Sciatic nerve (tissue), 2 donors: ENCODE data around the gene ASCC3. TPM values are rescaled to one million over a fixed set of nuclear protein-coding genes. Genes with fewer than 3 reads are reported as not detected.

Experiments used
- ATAC-seq: fragments of 200-7000 bp; cut with Tn5 transposase; one replicate; pipeline ENCODE4 v1.9.1; 2020; ENCODE audit warnings: mild to moderate bottlenecking, moderate library complexity
- DNase-seq: peaks from one replicate; pipeline ENCODE4 v3.0.0-alpha.2; 2020; ENCODE audit warnings: low spot score
- intact Hi-C: fragments of 100-400 bp; cut with DNase I; formaldehyde crosslinking; loops from one replicate; pipeline ENCODE4 v1.14.2; 2022
- total RNA-seq: library from RNA; stranded (reverse); fragmentation: NEBNext Ultra II Directional; extraction: Animal tissue kit (Norgen Biotek cat#: 25700); gene quantifications from one replicate; pipeline ENCODE4 v1.2.1, GENCODE V29; 2021
- donor health status: DM: no; HTN: no; CAD: no.
- donor health status: DM: no; HTN: no; CAD: no.

Gene ASCC3
- total RNA-seq, 1 donor from 2014 or later: 36.9 TPM

- intact Hi-C loops: no loop called here
- ATAC-seq: no peak
Measured at GRCh38 chr6:100620085-100620840, 260.9 kb downstream of the ASCC3 start.

DNA sequence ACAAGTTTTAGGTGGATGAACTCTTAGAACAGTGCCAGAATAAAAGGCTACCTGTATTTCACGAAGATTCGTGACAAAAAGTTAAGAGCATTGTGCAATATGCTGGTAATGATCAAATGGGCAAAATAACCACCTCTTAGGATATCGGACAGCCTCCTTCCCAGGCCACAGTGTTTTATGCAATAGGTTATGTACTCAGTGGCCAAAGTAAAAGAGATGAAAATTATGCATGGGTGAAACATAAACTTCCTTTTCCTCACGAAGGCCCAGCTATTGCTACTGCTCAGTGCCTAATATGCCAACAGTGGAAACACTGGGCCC lies 262.8 kb downstream of the ASCC3 start:
- ATAC-seq (no peak), DNase-seq (no peak)
- intact Hi-C loops: no loop called here

More at GRCh38 chr6:100620085-100620840, 260.9 kb downstream of the ASCC3 start:
- no peak for DNase-seq

GRCh38 chr6:100617633-100618350 lies 263.3 kb downstream of the ASCC3 start:
- DNase-seq (no peak), ATAC-seq (no peak)
- intact Hi-C loops: no loop called here

- intact Hi-C loops: no loop called here
- ATAC-seq (no peak), DNase-seq (no peak)
Measured at GRCh38 chr6:100614933-100615332, 266.2 kb downstream of the ASCC3 start.

GRCh38 chr6:100614386-100614785 lies 266.7 kb downstream of the ASCC3 start:
- intact Hi-C loops: no loop called here
- ATAC-seq (no peak), DNase-seq (no peak)

GRCh38 chr6:100613656-100614055 lies 267.5 kb downstream of the ASCC3 start:
- DNase-seq: no peak
- intact Hi-C loops: no loop called here
- no peak for ATAC-seq

DNA sequence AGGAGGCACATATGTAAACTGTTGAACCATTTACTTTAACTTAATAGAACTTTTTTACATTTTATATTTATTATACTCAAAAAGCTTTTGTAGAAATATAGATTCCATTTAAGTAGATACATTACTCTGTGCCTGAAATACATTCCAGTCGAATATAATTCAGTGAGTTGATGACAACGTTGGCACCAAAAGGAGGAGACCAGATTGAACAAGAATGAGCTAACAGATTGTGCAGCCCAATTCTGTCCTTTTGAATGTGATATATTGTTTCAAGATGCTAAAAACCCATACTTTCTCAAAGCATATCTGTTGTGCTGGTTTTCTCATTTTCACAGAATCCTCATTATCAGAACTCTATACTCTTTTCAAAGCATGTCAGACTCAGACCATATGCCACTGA lies 269.0 kb downstream of the ASCC3 start:
- intact Hi-C loops: no loop called here
- DNase-seq: no peak
- ATAC-seq: no peak

GRCh38 chr6:100599088-100599770 lies 281.9 kb downstream of the ASCC3 start:
- intact Hi-C loops: no loop called here
- DNase-seq: no peak
- no peak for ATAC-seq

GRCh38 chr6:100595456-100595855 lies 285.7 kb downstream of the ASCC3 start:
- no peak for ATAC-seq
- DNase-seq: no peak
- intact Hi-C loops: no loop called here

DNA sequence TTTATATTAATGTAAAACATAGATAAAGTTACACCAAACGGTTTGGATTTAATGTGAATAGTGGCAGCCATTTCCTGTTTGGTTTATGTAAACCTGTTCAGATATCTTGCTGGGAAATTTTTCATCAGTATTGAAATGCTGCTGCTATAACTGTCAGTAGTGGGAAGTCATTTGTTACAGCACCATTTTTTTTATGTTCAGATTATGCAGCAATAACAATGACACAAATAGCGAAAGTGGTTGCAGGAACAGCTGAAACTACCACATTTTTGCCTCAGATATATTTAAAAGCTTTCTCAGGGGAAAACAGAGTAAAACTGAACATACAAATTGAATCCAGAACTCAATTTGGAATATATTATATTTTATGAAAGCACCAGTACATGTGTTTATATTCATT lies 287.6 kb downstream of the ASCC3 start:
- DNase-seq (no peak), ATAC-seq (no peak)
- intact Hi-C loops: no loop called here

GRCh38 chr6:100592929-100593328 lies 288.2 kb downstream of the ASCC3 start:
- ATAC-seq (no peak), DNase-seq (no peak)
- intact Hi-C loops: no loop called here

DNA sequence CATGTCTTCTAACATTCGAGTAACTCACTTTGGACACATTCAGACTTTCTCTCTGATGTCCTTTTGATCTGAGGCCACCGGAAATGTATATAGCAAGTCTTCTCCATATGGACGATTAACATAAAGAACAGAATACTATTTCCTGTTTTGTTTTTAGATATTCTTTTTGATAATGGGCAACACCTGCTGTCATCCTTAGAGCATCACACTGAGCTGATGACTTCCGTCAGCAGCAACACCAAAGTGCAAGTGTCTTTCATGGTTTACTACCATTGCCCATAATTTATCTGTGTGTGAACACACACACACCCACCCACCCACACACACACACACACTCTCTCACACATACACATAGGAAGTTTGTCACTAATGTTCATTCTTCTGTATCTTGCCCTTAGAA lies 303.7 kb downstream of the ASCC3 start:
- DNase-seq (no peak), ATAC-seq (no peak)
- intact Hi-C loops: no loop called here

DNA sequence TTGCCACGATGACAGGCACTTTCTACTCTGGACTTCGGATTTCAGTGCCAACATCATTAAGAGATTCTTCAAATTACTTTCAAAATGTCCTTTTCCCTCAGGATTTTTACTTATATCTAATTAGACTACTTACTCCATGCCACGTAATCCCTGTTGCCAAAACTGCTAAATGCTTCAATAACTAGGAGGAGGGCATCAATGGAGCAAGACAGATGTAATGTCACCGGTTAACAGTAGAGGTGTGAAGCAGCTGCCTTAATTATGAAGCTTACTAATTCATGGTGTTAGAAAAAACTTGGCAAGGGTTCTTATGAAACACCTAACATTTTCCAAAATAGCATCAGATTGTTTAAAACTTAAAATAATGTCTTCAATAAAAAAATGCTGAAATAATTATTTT lies 305.2 kb downstream of the ASCC3 start:
- intact Hi-C loops: no loop called here
- DNase-seq: no peak
- ATAC-seq: no peak

GRCh38 chr6:100574836-100575235 lies 306.3 kb downstream of the ASCC3 start:
- DNase-seq: no peak
- intact Hi-C loops: no loop called here
- no peak for ATAC-seq

DNA sequence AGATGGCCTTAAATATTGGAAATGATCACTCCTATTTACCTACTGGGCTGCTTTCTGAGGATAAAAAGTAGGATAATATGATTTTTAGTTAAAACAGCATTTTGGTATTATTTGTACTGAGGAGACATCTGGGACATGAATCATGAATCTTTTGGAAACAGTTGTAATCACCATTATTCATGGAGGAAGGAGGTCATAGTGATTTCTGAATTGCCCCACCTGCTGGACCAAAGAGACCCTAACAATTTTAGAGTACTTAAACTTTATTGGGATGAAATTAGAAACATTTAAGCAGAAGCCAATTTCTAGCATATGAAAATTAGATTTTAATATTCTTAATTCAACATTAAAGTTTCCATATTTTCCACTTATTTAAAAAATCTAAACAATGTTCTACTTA lies 308.0 kb downstream of the ASCC3 start:
- DNase-seq (no peak), ATAC-seq (no peak)
- intact Hi-C loops: no loop called here

- DNase-seq: no peak
- intact Hi-C loops: no loop called here
- ATAC-seq: no peak
Measured at GRCh38 chr6:100568255-100568654, 312.9 kb downstream of the ASCC3 start.

- ATAC-seq: no peak
- intact Hi-C loops: no loop called here
- no peak for DNase-seq
Measured at GRCh38 chr6:100566563-100566962, 314.6 kb downstream of the ASCC3 start.

DNA sequence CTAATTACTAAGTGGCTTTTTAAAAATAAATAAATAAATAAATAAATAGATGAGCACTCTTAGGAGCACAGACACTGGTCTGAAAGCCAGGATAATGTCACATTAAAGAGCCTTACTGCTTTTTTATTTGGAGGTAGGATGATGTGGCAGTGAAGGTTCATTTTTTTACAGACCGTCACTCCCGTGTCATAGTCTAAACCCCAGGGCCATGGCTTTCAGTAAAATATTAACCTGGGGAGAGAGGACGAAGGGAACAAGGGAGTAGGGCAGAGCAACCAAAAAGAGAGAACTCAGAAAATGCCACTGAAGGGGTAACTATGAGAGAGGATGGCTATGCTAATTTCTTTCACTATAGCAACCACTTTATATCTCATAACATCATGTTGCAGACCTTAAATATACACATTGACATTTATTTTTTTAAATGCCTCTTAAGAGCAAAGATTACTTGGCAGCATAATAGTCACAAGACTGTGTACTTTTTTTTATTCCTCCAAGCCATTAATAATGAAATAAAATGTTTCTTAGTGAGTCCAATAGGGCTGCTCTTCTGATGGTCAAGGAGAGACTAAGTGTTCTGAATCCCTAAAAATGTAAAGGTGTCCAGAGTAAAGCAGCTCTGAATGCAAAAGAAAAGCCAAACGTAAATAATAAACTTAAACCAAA lies 315.6 kb downstream of the ASCC3 start:
- intact Hi-C loops: no loop called here
- ATAC-seq (no peak), DNase-seq (no peak)

DNA sequence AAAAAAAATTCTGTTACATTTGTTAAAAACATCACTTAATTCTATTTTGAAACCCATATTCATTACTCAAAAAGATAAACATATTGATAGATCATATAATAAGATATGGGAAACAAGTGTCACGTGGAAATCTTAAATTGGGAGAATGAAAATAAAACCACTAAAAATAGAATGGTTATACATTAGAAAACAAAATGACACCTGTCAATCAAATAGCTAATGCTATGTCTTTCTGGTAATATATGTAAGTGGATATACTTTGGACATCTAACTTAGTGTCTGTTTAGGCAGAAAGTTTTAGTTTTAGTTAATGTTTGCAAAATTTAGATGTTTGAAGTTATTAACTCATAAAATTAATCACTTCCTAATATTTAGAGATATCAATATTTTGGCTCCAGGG lies 321.3 kb downstream of the ASCC3 start:
- intact Hi-C loops: no loop called here
- DNase-seq: no peak
- ATAC-seq: no peak

DNA sequence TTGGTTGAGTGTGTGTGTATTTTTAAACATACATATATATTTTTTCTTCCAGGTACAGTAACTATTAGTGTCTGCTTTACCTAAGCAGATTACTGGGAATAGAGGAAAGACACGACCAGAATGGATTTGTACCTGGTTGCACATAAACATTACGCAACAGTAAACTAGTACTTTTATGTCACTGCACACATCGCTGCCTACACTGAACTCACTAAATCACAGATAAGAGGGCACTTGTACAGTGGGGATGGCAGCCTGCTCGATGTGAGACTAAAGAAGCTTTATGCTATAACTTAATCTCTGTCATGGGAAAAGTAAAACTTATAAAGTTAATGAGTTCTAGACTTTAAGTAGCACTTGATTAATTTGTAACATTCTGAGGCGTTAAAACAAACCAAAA lies 326.9 kb downstream of the ASCC3 start:
- ATAC-seq: no peak
- intact Hi-C loops: no loop called here
- DNase-seq: no peak
